H1 (cell line): ENCODE data around the gene GJD3.
A peak's percentile ranks its signal among the peaks of the same experiment; 100 is the strongest.

Source experiments
- ATF2 ChIP-seq: IDR thresholded peaks from 2 replicates; pipeline ENCODE4 v1.6.1; 2012; ENCODE audit warnings: low read length, inconsistent platforms
- CTCF ChIP-seq, 3 experiments: IDR thresholded peaks; 1 replicate in 2 of 3; 2 replicates in 1 of 3; pipeline versions ENCODE4 v1.5.1 to v1.6.1; 2011; ENCODE audit warnings: low read length in 3 of 3, mild to moderate bottlenecking in 3 of 3, inconsistent platforms in 2 of 3, low read depth in 1 of 3, moderate library complexity in 1 of 3; ENCODE audit not compliant: insufficient read depth in 1 of 3; ENCODE audit errors: control extremely low read depth in 1 of 3
- EZH2 ChIP-seq: fragments of 200-600 bp; sonication (generic); IDR thresholded peaks from 2 replicates; pipeline ENCODE4 v1.7.1; 2012; ENCODE audit warnings: low read depth, mild to moderate bottlenecking, moderate library complexity, low read length, inconsistent platforms; ENCODE audit not compliant: severe bottlenecking
- NANOG ChIP-seq: IDR thresholded peaks from 2 replicates; pipeline ENCODE4 v1.6.1; 2011; ENCODE audit warnings: low read length, low read depth, mild to moderate bottlenecking, inconsistent platforms; ENCODE audit not compliant: insufficient read depth, poor library complexity, severe bottlenecking
- POLR2AphosphoS5 ChIP-seq: IDR thresholded peaks from 2 replicates; pipeline ENCODE4 v1.6.1; 2011; ENCODE audit warnings: low read depth, low read length
- RBBP5 ChIP-seq: IDR thresholded peaks from 2 replicates; pipeline ENCODE4 v1.7.1; 2012; ENCODE audit warnings: low read depth, mild to moderate bottlenecking, inconsistent platforms, low read length, moderate library complexity, borderline replicate concordance
- SIX5 ChIP-seq: IDR thresholded peaks from 2 replicates; pipeline ENCODE4 v1.6.1; 2011; ENCODE audit warnings: mild to moderate bottlenecking, low read depth, low read length
- TAF7 ChIP-seq: optimal IDR thresholded peaks from 2 replicates; pipeline ENCODE3; 2011; ENCODE audit warnings: low read depth, mild to moderate bottlenecking, inconsistent platforms, low read length, moderate library complexity, borderline replicate concordance

GRCh38 chr17:40363111-40363827, 1.3 kb downstream of the GJD3 start:
- TF ChIP-seq POLR2AphosphoS5 (no peak), ATF2 (no peak), SIX5 (no peak), CTCF (IDR thresholded peaks at IDR 0.05; ENCODE audit: control extremely low read depth in 1 of 3, insufficient read depth in 1 of 3, low read depth in 1 of 3, low read length in 3 of 3) (no peak), NANOG (no peak), RBBP5 (no peak; the same call in 1 of the 2 replicates), EZH2 (peak; percentile 55), TAF7 (no peak)
